Natural killer cell (primary cell): ENCODE results near the gene ARMC8. TPM values are rescaled to one million over a fixed set of nuclear protein-coding genes. Genes with fewer than 3 reads are reported as not detected.

ENCODE experiments used
- ATAC-seq, 3 donors: fragments of 150-1000 bp in 2 of 3; fragments of 200-7000 bp in 1 of 3; cut with Tn5 transposase; 1 replicate in 1 of 3; 2 replicates in 2 of 3; pipeline ENCODE4 v1.10.0; 2021; ENCODE audit warnings: mild to moderate bottlenecking in 2 of 3, moderate library complexity in 2 of 3
- DNase-seq, 2 donors: peaks; one replicate each; pipeline versions ENCODE4 v3.0.0 to v3.0.0-alpha.2; 2013 to 2021; ENCODE audit warnings: mixed read lengths in 1 of 2
- H3K27ac ChIP-seq: one replicate; pipeline ENCODE4 v1.5.1; 2013; ENCODE audit warnings: mild to moderate bottlenecking, low read length
- H3K27me3 ChIP-seq: one replicate; pipeline ENCODE4 v1.6.1; 2013; ENCODE audit warnings: low read length; ENCODE audit not compliant: control insufficient read depth, insufficient read depth
- H3K36me3 ChIP-seq: one replicate; pipeline ENCODE4 v1.6.1; 2013; ENCODE audit warnings: low read length; ENCODE audit not compliant: control insufficient read depth, insufficient read depth
- H3K4me1 ChIP-seq: one replicate; pipeline ENCODE4 v1.6.1; 2013; ENCODE audit warnings: low read length; ENCODE audit not compliant: control insufficient read depth, insufficient read depth
- H3K4me3 ChIP-seq: one replicate; pipeline ENCODE4 v1.5.1; 2013; ENCODE audit warnings: low read length
- H3K9me3 ChIP-seq: one replicate; pipeline ENCODE4 v1.6.1; 2013; ENCODE audit warnings: low read length; ENCODE audit not compliant: control insufficient read depth, insufficient read depth
- H3K27ac Mint-ChIP-seq, 2 donors: one replicate each; pipeline ENCODE4 v1.8.0; 2022; ENCODE audit warnings: mild to moderate bottlenecking in 2 of 2, mixed read lengths in 2 of 2, moderate library complexity in 1 of 2
- H3K27me3 Mint-ChIP-seq, 2 donors: one replicate each; pipeline ENCODE4 v1.8.0; 2022; ENCODE audit warnings: low read depth in 2 of 2, mixed read lengths in 2 of 2
- H3K36me3 Mint-ChIP-seq: one replicate; pipeline ENCODE4 v1.8.0; 2022; ENCODE audit warnings: mixed read lengths
- H3K4me1 Mint-ChIP-seq, 2 donors: one replicate each; pipeline ENCODE4 v1.8.0; 2022; ENCODE audit warnings: mixed read lengths in 2 of 2
- H3K4me3 Mint-ChIP-seq: one replicate; pipeline ENCODE4 v1.8.0; 2022; ENCODE audit warnings: mild to moderate bottlenecking, moderate library complexity, mixed read lengths
- H3K9me3 Mint-ChIP-seq, 2 donors: one replicate each; pipeline ENCODE4 v1.8.0; 2022; ENCODE audit warnings: mixed read lengths in 2 of 2
- WGBS: methylation state at CpG from one replicate; pipeline ENCODE4 v1.1.7; 2013; ENCODE audit warnings: missing lambda C conversion rate; ENCODE audit not compliant: insufficient coverage; 5-methylcytosine and 5-hydroxymethylcytosine counted together
- intact Hi-C: fragments of 100-400 bp; cut with micrococcal nuclease; formaldehyde crosslinking; loops from one replicate; pipeline ENCODE4 v1.14.2; 2022
- total RNA-seq, 4 donors: library from RNA; stranded (reverse); fragments of 120-200 nt in 1 of 4; gene quantifications; one replicate each; pipeline versions ENCODE4 v1.2.3 to v1.2.4, GENCODE V29; 2013 to 2022
- TF ChIP-seq, protein P1 (sequence below): fragments of 200-600 bp; IDR thresholded peaks from one replicate; pipeline ENCODE4 v1.8.0; 2022; ENCODE audit warnings: antibody characterized with exemption

Gene ARMC8
- total RNA-seq, 3 donors from 2014 or later (not counting 1 experiment from before 2014, with no cell fraction given) = 75.4 to 93.5 (median 86.4) TPM

DNA sequence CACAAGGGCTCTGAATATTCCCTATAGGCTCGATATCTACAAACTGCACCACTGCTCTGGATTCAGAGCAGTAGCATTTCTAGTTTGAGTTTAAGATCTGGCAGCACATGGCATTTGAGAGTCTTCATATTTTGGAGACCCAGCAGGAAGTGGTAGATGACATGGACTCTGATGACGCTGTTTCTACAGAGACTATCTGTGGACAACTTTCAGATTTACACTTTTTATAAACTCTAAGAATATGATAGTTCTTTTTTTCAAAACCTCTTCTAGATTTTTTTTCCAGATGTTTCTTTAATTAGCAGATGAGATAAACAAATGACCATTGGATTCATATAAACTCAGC lies 35.8 kb downstream of the ARMC8 start:
- Mint-ChIP-seq H3K27me3 (no peaks in the 10 kb centered on the region), H3K36me3 (no peaks in the 10 kb centered on the region), H3K9me3 (no peaks in the 10 kb centered on the region), H3K4me3 (no peak overlapping the region), H3K4me1 (peaks cover 28 to 39% of the 10 kb centered on the region in 2 donors), H3K27ac (peak overlapping the region; percentile 60 to 62)
- peaks cover 34% of the 10 kb centered on the region for H3K36me3 ChIP-seq
- H3K27me3 ChIP-seq = no peaks in the 10 kb centered on the region
- no peak overlapping the region for H3K4me3 ChIP-seq
- TF ChIP-seq, protein P1, sequence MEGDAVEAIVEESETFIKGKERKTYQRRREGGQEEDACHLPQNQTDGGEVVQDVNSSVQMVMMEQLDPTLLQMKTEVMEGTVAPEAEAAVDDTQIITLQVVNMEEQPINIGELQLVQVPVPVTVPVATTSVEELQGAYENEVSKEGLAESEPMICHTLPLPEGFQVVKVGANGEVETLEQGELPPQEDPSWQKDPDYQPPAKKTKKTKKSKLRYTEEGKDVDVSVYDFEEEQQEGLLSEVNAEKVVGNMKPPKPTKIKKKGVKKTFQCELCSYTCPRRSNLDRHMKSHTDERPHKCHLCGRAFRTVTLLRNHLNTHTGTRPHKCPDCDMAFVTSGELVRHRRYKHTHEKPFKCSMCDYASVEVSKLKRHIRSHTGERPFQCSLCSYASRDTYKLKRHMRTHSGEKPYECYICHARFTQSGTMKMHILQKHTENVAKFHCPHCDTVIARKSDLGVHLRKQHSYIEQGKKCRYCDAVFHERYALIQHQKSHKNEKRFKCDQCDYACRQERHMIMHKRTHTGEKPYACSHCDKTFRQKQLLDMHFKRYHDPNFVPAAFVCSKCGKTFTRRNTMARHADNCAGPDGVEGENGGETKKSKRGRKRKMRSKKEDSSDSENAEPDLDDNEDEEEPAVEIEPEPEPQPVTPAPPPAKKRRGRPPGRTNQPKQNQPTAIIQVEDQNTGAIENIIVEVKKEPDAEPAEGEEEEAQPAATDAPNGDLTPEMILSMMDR = no peak
- H3K4me1 ChIP-seq = no peaks in the 10 kb centered on the region
- H3K27ac ChIP-seq = no peak overlapping the region
- intact Hi-C loops = no loop called here
- 53% methylated on average over 2 of the region's 2 CpGs for WGBS
- ATAC-seq = peak in 1 of 3 donors; percentile 48
- H3K9me3 ChIP-seq = no peaks in the 10 kb centered on the region
- peak in 1 of 2 donors; percentile 13 for DNase-seq

- H3K27me3 ChIP-seq = no peaks in the 10 kb centered on the region
- DNase-seq (no peak), ATAC-seq (no peak)
- Mint-ChIP-seq H3K27ac (no peak overlapping the region), H3K9me3 (no peaks in the 10 kb centered on the region), H3K4me3 (no peak overlapping the region), H3K27me3 (no peaks in the 10 kb centered on the region), H3K4me1 (peaks cover 6 to 8% of the 10 kb centered on the region in 2 donors), H3K36me3 (no peaks in the 10 kb centered on the region)
- TF ChIP-seq, protein P1 = no peak
- no peak overlapping the region for H3K27ac ChIP-seq
- no peak overlapping the region for H3K4me3 ChIP-seq
- H3K9me3 ChIP-seq = no peaks in the 10 kb centered on the region
- intact Hi-C loops = no loop called here
- H3K4me1 ChIP-seq = no peaks in the 10 kb centered on the region
- peaks cover 70% of the 10 kb centered on the region for H3K36me3 ChIP-seq
- WGBS = 100% methylated on average over 1 of the region's 1 CpG
Measured at GRCh38 chr3:138227650-138228049, 40.5 kb downstream of the ARMC8 start.

DNA sequence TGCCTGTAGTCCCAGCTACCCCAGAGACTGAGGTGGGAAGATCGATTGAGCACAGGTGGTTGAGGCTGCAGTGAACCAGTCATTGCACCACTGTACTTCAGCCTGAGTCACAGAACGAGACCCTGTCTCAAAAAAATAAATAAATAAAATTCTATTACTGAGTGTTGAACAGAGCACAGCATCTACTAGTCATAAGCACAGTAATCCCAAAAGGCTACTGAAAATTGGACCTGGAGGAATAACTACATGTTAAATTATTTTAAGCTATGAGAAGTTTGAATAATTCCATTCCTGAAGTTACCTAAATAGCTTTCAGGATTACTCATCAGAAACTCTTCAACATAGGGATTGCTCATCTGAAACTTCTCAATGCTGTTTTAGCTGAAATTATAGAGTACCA lies 43.4 kb downstream of the ARMC8 start:
- ATAC-seq (no peak), DNase-seq (no peak)
- Mint-ChIP-seq H3K9me3 (no peaks in the 10 kb centered on the region), H3K4me1 (peaks cover 8 to 9% of the 10 kb centered on the region in 2 donors), H3K36me3 (no peaks in the 10 kb centered on the region), H3K27ac (no peak overlapping the region), H3K27me3 (no peaks in the 10 kb centered on the region), H3K4me3 (no peak overlapping the region)
- TF ChIP-seq, protein P1 = no peak
- 79% methylated on average over 1 of the region's 2 CpGs for WGBS
- no peaks in the 10 kb centered on the region for H3K4me1 ChIP-seq
- no peaks in the 10 kb centered on the region for H3K27me3 ChIP-seq
- H3K27ac ChIP-seq = no peak overlapping the region
- H3K4me3 ChIP-seq = no peak overlapping the region
- no peaks in the 10 kb centered on the region for H3K9me3 ChIP-seq
- peaks cover 61% of the 10 kb centered on the region for H3K36me3 ChIP-seq
- intact Hi-C loops = no loop called here

- no peaks in the 10 kb centered on the region for H3K36me3 Mint-ChIP-seq
- Histone ChIP-seq H3K27ac (no peak overlapping the region), H3K27me3 (no peaks in the 10 kb centered on the region), H3K4me1 (no peaks in the 10 kb centered on the region), H3K9me3 (no peaks in the 10 kb centered on the region), H3K36me3 (peaks cover 67% of the 10 kb centered on the region), H3K4me3 (no peak overlapping the region)
- H3K27ac Mint-ChIP-seq = peak overlapping the region in 1 of 2 donors; percentile 11
- DNase-seq (no peak), ATAC-seq (no peak)
- H3K4me1 Mint-ChIP-seq = peaks cover 8 to 9% of the 10 kb centered on the region in 2 donors
- TF ChIP-seq, protein P1 = no peak
- WGBS = 99% methylated on average over 4 of the region's 4 CpGs
- intact Hi-C loops = no loop called here
- no peaks in the 10 kb centered on the region for H3K9me3 Mint-ChIP-seq
- H3K4me3 Mint-ChIP-seq = no peak overlapping the region
- H3K27me3 Mint-ChIP-seq = no peaks in the 10 kb centered on the region
Measured at GRCh38 chr3:138232705-138233364, 45.7 kb downstream of the ARMC8 start.
